AG08395 (cell line): ENCODE measurements around the gene LAMA2.
A peak's percentile ranks its signal among the peaks of the same experiment; 100 is the strongest.

ENCODE experiments used
- DNase-seq: peaks from one replicate; pipeline ENCODE4 v3.0.0; 2012; ENCODE audit warnings: mixed read lengths, low spot score

The LAMA2 gene

DNA sequence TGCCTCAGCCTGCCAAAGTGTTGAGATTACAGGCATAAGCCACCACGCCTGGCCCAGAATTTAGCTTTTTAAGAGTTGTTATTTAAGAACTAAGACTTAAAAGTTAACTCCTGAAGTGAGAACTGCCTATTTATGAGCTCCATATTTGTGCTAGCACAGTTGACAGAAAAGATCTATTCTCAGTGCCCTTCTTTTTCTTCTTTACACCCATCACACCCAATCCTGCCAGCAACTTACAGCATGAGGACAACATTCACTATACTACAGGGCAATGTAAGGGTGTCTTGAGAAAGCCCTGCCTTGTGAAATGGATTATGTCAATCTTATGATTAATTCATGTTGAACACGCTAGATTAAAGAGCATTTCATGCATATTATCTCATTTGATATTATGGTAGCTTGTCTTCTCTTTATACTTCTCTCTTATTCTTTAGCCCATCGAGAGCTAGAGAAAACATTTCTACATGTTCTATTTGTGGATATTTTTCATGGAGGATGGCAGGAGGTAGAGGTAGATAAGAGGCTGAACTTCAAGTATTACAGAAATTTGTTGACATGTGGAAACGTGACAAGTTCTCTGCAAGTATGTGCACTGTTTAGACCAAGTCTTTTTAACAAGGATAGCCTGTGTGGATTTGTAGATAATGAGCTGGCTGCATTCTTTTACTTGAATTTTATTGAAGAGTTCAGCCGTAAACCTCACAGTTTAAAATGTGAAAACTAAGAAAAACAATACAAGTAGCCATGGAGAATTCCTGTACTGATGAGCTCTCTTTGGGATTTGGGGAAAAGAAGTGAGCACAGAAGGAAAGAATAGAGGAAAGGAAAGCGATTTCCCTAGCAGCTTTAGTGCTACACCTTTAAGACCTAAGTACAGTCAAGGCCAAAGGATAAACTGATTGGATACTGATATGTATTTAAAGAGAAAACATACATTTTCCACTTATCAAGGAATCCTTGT, 614.8 kb downstream of the LAMA2 start:
- no peak for DNase-seq

DNA sequence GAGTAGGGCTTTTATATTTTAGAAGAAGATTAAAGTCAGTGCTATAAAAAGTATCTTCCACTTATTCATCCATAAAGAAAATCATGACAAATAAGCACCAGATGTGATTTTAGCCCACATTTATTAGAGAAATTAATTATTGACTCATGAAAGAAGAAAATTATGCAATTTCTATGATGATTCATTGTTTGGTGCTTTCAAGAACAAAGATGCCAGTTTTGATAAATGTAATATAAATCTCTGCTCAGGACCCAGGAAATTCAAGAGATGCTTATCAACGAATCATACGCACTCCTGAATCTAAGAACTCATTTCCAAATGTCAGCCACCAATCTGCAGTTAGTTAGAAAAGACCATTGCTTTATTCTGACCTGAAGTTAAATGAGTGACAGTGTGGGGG, 615.6 kb downstream of the LAMA2 start:
- DNase-seq: no peak

DNA sequence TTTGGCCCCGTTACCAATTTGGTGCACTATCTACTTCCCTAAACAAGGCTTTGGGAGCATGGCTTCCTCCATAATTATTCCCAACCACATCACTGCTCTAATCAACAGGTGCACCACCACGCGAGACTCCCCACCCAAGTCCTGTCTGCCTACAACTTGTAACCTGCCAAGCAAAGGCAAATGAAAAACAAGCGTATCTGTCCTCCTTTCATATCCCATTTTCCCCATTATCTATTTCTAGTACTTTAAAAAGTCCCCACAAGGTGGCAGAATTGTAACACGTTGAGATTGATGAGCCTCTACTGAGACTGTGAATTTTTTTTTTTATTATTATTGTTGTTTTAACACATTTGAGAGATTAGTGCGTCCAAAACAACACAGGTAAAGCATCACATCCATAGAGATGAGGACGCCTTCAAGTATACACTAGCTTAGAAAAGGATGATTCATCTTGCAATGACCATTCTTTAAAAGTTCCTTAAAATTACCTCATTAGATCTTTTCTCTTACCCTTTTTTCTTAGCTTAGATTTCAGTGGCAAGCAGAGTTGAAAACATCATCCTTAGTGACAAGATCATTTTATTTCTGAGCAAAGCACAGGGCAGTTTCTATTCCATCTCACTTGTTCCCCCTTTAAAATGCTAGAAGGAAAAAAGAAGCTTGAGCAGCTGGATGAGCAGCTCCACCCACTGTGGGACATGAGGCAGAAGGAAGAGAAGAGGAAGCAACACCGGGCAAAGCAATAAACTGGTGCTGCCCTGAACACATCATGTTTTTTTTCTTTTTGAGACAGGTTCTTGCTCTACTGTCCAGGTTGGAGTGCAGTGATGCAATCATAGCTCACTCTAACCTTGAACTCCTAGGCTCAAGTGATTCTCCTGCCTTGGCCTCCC, 616.3 kb downstream of the LAMA2 start:
- peak; percentile 47 for DNase-seq

DNA sequence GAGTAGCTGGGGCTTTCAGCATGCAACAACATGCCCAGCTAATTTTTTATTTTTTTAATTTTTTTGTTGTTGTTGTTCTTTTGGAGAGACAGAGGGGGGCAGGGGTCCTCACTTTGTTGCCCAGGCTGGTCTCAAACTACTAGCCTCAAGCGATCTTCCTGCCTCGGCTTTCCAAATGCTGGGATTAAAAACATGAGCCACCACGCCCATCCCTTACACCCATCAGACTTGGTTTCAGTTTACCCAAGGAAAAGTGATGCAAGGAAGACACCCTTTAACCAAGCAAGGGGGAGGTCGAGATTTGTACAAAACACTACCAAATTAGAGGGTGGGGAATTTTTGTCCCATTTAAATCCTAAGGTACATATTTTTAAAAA, 616.9 kb downstream of the LAMA2 start:
- DNase-seq: no peak

DNA sequence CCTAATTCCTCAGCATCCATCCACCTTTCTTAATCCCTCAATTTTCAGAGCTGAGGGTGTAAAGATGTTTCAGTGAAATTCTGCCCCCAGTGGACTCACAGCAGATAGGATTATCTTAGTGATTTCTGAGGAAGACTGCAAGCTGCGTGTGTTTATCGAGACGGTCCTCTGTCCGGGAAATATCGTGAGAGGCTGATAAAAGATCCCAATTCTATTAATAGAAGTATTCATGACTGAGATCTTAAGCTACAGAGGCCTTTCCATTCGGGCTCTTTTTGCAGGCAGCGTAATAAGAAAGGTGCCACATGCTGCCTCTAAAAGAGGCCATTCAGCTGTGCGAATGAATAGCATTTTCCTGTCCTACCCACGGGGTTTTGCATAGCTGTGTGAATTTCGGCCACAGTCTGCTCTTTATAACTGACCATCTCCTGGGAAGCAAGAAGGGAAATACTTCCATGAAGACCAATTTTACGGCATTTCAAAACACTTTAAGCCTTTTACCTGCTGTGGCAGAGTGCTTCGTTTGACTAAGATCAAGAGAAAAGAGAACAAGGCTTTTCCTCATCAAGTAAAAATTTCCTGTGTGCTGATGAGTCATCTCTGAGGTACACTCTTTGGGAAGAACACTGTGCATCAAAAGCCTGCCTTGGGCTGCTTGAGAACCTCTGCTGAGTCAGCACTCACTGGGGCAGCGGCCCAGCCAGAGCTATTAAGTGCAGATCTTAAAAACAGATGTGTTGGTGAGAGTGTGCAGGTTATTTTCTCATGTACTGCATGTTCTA, 618.2 kb downstream of the LAMA2 start:
- DNase-seq: peak; percentile 83

DNA sequence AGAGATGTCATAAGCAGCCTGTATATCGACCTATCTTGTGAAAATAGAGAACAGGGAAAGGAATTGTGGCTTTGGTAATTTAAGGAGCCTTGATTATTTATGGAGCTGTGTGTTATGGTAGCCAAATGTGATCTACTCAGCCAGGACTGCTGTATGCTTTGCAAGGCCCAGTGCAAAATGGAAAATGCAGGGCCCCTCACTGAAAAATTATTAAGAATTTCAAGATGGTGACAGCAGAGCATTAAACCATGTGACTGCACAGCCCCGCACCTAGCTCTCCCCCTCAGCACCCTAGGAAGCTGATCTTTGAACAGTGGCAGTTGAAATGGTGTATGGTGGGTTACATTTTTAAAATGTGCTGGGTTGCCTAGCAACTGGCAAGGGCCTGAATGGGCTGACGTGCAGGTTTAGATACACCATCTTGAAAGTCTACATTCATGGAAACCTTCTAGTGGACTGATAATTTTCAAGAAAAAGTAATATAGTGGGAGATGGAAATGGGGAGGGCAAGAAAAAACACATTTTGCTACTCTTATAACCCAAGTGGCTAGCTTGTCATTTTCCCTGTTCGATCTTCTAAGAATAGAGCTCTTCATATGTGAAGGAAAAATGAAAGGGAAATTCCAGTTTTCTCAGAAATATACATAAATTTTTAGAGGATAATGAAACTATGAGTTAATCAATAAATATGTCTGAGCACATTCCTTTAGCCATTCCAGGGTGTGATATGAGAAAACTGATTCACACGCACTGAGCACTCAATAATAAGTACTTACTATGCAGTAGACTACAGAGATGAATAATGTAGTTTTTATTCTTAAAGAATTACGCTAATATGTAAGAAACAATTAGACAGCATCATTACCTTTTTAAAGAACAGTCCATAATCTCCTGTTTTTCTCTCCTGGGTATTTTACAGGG, 619.1 kb downstream of the LAMA2 start:
- DNase-seq: no peak

DNA sequence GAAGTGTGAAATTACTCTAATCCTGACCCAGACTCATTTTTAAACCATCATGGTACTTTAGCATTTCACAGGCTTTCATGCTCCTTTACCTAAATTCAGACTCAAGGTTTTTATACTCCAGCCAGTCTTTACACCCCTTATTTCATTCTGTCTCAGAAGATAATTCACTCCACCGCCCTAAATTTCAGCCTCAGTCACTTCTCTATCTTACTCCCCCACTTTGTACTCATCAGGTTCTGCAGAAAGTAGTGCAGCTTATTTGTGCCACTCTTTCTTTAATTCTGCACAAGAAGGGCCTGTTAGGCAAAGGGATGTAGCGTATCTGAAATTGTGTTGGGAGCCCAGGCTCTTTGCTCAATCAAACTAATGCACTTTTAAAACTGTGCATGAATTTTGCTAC, 621.5 kb downstream of the LAMA2 start:
- no peak for DNase-seq

DNA sequence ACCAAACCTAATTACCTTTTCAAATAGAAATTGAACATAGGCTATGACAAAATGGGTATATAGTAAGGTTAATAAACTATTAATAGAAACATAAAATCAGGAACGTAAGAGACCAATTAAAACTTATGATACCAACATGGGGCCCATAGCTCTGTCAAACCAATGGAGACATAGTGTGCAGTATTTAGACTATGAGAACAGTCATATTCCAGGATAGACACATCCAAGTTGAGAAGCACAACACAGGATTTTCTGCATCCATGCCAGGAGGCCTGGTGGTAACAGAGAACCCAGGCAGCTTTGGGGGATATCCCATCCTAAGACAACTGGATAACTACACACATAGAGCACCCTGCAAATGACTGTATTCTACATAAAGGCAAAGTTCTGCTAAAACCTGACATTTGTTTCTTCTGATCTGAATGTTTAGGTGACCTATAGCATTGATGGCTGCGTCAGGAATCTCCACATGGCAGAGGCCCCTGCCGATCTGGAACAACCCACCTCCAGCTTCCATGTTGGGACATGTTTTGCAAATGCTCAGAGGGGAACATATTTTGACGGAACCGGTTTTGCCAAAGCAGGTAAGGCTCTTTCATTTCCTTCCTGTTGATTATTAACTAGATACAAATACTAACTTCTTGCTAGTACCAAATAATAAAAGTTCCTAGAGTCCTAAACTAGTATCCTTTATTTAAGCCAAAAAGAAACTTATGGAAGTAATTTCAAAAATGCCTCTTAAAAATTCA, 624.3 kb downstream of the LAMA2 start:
- no peak for DNase-seq

DNA sequence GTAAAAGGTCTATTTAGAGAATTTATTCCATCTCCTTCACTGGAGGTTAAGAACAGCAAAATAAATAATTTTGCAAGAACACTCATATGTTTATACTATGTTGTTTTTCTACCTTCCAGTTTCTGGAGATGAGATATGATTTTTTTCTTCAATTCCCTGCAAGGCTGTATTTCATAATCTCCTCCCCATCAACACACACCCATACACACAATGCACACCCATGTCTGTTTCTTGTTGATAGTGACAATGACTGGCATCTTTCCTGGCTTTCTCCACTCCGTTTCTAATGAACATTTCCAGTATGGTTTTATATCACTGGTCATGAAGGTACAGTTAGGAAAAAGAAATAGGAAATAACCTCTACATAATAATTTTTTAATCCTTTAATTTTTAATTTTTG, 624.9 kb downstream of the LAMA2 start:
- DNase-seq: no peak

DNA sequence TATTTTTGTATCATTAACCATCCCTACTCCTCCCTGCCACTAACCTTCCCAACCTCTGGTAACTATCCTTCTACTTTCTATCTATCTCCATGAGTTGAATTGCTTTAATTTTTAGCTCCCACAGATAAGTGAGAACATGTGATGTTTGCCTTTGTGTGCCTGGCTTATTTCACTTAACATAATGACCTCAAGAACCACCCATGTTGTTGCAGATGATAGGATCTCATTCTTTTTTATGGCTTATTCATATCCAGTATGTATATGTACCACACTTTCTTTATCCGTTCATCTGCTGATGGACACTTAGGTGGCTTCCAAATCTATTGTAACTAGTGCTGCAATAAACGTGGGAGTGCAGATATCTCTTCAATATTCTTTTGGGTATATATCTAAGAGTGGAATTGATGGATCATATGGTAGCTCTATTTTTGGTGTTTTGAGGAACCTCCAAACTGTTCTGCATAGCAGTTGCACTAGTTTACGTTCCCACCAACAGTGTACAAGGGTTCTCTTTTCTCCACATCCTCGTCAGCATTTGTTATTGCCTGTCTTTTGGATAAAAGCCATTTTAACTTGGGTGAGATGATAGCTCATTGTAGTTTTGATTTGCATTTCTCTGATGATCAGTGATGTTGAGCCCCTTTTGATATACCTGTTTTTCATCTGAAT, 625.7 kb downstream of the LAMA2 start:
- no peak for DNase-seq

DNA sequence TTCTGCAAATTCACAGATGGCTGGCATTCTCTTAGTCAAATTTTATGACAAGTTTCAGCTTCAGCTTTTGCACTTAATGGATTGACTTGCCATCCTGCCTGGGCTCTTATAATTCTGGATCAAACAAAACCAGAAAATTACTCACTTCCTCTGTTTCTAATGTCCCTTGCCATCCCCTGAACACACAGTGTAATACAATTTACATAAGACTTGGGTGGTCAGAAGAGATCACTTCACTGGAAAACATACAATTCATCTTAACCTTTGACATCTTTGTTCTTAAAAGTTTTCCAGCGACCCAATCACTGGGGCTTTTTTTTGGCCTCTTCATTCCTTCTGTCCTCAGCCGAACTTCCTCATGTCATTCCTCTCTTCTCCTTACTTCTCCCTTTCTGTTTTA, 628.0 kb downstream of the LAMA2 start:
- no peak for DNase-seq

DNA sequence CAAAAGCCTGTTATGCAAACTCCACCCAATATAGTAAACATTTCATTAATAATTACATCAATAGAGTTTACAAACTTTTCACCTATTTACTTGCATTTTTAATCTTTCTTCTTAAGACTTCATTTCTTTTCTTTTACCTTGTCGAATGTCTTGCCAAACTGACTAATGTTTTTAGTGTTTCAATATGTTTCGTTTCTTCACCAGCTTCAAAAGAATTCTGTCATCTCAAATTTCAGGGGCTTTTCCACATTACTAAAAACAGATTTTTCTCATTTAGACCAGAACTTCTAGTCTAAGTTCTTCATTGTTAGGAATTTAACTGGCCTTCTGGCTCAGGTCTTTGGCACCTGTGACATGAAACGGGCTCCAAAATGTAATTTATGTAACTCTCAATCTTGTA, 630.5 kb downstream of the LAMA2 start:
- DNase-seq: no peak

DNA sequence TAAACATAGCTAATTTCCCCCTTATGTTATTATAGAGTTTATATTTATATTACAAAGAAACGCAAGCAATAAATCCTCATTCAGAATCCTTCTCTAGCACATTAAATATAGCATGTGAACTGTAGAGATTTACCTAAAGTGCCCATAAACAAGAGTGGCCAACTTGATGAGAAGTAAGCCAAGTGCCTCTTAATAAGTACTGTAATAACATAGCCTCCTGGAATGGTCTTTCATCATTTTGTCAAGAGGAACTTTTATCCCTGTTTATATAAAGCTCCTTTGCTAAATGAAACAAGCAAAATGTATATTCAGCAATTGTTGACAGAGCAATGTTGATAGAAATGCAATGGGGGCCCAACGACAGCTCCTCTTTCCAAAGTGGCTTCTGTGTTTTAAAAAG, 632.1 kb downstream of the LAMA2 start:
- no peak for DNase-seq

DNA sequence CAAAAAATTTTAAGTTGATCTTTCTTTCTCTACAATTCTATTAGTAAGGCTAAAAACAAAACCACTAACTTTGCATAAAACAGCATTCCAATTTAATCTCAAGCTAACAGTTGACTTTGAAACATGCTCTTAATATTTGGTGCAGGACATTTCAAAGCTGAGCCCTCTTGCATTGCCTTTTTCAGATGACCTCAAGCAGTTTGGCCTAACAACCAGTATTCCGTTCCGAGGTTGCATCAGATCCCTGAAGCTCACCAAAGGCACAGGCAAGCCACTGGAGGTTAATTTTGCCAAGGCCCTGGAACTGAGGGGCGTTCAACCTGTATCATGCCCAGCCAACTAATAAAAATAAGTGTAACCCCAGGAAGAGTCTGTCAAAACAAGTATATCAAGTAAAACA, 633.1 kb downstream of the LAMA2 start:
- DNase-seq: no peak

DNA sequence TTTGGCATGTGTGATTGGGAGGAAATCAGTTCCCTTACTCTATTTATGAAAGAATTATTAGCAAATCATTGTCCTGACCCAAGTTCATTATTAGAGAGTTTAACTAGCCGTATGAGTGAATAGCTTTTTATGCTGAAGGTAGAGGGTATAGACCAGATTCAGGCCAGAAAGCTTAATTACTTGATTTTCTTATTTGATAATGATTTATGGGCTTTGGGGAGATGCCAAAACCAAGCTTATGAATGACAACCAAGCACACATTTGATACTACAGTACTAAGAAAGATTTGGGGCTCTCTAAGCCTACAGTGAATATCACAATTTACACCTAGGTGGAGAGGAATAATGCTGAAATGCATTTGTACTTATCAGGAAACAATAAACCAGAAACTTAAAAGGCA, 633.8 kb downstream of the LAMA2 start:
- no peak for DNase-seq

DNA sequence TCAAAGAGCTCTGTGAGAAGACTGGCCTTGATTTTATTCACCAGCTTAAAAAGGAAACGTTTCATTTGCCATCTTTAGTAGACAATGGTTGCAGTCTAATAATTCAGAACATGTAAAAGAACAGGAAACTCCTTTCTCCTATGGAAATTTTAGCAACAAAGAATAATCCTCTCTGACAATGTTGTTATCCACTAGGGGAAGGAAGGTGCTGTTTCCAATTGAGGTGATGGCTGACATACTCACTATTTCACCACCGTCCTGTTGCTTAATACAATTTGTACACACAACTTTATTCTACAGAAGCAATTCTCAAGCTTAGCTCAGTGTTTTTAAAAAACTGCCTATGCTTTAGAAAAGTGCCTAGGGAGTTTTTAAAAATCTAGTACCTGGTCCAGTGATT, 634.4 kb downstream of the LAMA2 start:
- no peak for DNase-seq

DNA sequence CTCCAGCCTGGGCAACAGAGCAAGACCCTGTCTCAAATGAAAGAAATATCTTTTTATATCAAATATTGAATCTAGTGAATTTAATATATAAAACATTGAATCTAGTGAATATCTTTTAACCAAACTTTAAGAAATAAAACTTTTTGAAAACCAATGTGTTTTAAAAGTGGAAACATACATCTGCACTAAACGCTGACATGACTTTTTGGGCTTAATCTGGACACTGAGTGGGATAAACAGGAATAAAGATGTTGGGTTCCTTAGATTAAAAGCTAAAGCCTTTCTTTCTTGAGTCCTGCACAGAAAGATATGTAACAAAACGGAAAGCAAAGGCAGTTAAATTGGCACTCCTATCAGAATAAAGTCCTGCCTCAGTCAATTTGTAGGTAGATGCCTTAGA, 636.8 kb downstream of the LAMA2 start:
- DNase-seq: no peak

DNA sequence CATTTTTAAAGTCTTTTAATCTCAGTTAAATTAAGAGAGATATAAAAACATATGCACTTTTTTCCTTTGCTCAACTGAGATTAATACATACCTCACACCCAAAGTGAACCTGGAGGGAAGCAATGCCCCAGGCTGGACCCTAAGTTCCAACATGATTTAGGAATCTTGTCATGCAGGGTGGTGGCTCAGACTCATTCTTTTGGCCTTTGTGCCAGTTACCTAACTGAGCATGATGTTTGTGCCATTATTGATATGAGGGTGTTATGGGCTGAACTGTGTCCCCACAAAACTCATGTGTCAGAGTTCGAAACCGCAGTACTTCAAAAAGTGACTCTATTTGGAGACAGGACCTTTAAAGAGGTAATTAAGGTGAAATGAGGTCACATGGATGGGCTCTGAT, 639.0 kb downstream of the LAMA2 start:
- no peak for DNase-seq

DNA sequence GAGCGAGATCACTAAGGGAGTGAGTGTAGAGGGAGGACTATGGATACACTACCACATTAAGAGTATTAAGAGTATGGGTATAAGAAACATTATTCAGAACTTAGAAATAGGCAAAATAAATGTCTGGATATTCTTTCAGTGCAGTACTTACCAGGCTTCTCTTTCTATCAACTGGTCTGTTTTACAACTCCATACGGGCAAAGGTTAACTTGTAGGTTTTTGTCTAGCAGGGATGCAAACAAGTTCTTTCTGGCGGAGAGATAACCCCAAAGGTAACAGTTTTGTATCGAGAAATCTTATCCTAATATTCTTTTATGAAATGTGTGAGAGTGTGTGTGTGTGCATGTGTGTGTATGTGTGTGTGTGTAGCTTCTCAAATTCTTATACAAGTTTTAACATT, 640.9 kb downstream of the LAMA2 start:
- no peak for DNase-seq

DNA sequence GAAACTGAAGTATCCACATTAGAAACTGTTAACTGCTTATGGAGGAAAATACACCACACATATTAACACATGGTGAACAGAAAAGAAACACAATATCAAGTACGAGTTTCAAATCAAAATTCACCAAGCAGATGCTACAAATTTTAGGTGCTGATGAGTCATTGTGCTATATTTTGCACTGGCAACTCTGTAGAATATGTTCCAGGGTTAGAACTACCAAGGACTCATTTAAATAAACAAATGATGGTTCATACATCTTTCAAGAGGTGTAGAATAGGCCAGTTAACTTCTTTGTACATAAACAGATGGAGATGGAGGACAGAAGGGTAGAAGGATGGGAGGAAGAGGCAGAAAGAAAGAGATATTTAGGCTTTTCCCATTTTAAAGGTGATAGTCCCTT, 642.1 kb downstream of the LAMA2 start:
- peak; percentile 13 for DNase-seq
